GM19025 (cell line): ENCODE measurements around the gene KLF14.
"Not testable (repeated sequence)": the region's sequence is repeated elsewhere in the genome, so short reads cannot be mapped to it uniquely, and the experiment has no call there.

Experiments
- ATAC-seq: cut with Tn5 transposase; IDR thresholded peaks from one replicate; pipeline ENCODE4 v1.9.1; 2021; ENCODE audit warnings: mild to moderate bottlenecking, low read depth, moderate library complexity; ENCODE audit not compliant: unreplicated experiment

The KLF14 gene

DNA sequence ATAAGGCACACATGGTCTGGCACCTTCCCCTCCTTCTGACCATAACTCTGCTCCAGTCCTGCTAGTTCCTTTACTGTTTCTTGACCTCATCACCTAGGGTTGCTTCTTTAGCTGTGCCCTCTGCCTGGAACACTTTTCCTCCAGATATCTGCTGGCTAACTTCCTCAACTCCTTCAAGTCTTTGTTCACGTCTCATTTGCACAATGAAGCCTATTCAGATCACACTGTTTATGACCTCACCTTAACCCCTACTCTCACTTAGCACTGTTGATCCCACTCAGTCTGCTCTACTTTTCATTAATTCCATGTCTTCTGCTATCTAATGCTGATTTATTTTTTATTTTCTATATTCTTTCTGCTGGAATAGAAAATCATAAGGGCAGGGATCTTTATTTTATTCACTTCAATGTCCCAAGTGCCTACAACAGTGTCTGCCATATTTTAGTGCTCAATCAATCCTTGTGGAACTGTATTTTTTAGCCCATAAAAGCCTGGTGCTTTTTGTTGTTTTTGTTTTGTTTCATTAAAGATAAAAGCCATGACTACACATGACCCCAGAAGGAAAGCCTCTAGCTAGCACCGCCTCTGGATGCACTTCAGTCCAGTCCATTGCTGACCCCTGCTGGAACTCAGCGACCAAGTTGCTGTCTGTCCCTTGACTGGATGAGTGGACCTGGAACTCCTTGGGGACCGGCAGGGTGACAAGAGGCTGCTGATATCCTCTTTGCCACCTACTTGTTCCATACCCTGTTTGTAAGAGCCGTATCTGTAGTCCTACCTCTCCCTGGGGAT lies 12.3 kb downstream of the KLF14 start:
- ATAC-seq, result no peak

- ATAC-seq, result no peak
These were observed 14.5 kb downstream of the KLF14 start for GRCh38 chr7:130719541-130719940.

DNA sequence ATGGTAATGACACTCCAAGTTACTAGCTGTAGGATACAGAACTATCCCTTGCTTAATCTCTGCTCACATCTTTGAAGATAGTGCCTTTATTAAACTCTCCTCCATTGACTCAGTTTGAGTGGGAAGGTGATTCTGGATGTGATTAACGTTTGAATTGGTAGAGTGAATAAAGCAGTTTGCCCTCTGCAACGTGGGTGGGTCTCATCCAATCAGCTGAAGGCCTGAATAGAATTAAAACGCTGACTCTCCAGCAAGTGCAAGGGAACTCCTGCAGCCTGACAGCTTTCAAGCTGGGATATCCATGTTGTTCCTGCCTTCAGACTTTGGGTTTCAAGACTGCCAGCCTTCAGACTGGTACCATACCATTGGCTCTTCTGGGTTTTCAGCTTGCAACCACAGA lies 21.6 kb downstream of the KLF14 start:
- ATAC-seq, result no peak

GRCh38 chr7:130708766-130709165 lies 25.2 kb downstream of the KLF14 start:
- ATAC-seq, result no peak

DNA sequence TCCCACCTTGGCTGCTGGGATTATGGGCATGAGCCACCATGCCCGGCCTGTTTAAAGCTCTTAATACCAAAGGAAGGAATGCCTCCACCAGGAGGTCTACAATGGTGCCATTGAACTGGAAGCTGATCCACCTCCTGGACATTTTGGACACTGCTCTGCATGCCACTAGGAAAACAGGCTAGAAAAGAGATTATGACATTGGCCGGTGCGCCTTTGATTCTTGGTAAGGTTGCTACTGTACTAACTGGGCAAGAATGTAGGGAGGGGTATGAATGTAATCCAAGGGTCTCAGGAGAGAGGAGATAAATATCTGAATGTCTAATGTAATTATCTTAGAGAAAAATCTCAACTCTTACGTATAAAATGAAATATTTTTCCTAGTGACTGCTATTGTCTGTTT lies 26.0 kb downstream of the KLF14 start:
- ATAC-seq, result no peak

DNA sequence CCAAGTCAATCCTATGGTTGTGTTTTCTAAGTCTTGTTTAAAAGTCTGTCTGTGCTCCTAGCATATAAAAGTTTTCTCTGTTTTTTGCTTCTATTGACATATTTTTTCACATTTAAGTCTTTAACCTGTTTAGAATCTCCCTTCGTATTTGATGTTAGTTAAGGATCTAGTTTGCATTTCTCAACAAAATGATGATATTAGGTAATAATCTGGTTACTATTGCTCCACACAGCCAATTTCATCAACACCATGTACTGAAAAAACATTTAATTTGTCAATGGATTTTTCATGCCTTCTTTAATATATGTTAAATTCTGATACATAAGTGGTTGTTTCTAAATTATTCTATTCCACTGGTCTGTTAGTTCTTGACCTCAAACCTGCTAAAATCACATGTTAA lies 30.2 kb downstream of the KLF14 start:
- no peak for ATAC-seq

DNA sequence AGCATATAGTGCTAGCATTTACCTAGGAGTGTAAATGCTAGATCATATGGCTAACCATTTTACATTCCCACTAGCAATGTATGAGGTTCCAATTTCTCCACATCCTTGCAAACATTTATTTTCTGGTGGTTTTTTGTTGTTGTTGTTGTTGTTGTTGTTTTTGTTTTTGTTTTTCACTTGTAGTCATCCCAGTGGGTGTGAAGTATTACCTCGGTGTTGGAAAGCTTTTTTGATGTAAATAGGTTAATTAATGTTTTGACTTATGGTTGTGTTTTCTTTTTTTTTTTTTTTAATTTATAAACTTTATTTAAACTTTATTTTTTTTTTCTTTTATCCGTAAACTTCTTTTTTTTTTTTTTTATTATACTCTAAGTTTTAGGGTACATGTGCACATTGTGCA lies 32.4 kb downstream of the KLF14 start:
- ATAC-seq, result no peak

GRCh38 chr7:130700760-130701159 lies 33.2 kb downstream of the KLF14 start:
- no peak for ATAC-seq

GRCh38 chr7:130699686-130700085 lies 34.3 kb downstream of the KLF14 start:
- no peak for ATAC-seq

- ATAC-seq, result no peak
These were observed 36.2 kb downstream of the KLF14 start for GRCh38 chr7:130697820-130698219.

DNA sequence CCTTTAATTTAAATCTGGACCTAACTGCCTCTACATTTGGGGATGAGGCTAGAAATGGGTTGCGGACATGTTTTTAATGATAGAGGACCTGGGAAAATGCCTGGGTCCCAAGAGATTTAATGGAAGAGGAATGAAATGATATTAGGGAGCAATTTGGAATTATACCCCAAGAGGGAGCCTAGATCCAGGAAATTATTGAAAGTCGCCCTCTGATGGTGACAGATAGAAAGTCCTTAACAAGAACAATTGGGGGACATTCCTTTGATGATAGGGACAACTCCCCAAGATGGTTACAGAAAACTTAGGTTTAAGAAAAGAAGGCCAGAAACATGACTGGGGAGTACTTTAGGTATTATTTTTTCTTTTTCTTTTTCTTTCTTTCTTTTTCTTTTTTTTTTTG lies 38.2 kb downstream of the KLF14 start:
- no peak for ATAC-seq

GRCh38 chr7:130692396-130692795 lies 41.6 kb downstream of the KLF14 start:
- ATAC-seq, result not testable (repeated sequence)

DNA sequence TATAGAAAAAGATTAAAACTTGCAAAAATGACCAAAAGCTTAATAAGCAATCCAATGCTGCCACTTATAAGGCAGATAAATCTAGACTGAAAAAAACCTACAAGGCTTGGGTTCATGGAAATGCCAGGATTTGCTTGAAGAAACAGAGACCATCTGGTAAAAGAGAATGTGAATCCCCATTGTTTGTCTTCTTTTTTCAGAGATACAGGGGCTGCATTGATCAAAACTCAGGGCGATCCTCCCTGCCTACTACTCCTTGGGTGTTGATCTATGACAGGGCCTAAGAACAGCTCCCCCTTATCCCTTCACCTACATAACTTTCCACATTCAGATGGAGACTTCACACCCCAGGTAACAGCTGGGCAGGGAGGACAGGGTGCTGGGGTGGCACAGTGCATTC lies 44.3 kb downstream of the KLF14 start:
- no peak for ATAC-seq

DNA sequence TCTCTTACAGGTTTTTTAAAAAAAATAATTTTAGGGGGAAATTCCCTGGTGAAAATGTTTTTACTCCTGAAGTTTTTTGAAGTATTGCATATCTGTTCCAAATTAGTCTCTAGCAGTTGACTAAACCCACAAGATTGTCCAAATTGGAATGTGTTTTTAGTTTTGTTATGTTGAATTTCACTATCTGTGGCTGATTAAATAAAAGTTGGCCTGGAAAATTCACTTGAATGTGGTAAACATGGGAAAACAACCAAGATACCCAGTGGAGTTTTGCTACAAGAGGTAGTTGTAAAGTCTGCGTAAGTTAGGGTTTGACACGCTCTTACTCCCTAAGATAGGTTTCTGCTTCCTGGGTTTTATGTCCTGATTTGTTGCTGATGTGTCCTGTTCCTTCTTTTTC lies 51.0 kb downstream of the KLF14 start:
- ATAC-seq, result no peak
